Smooth muscle cell (in vitro differentiated cells): ENCODE measurements around the gene MYD88. TPM values are rescaled to one million over a fixed set of nuclear protein-coding genes. Genes with fewer than 3 reads are reported as not detected.

Experiments used
- DNase-seq: peaks from one replicate; lab custom pipeline; 2025; ENCODE audit not compliant: unreplicated experiment; lab: John Stamatoyannopoulos, UW
- H2AFZ ChIP-seq: fragments of 200-600 bp; sonication (generic); 2 replicates; pipeline ENCODE4 v1.6.0; 2016; ENCODE audit warnings: antibody characterized with exemption, low read depth, mild to moderate bottlenecking
- H3F3A ChIP-seq: fragments of 200-600 bp; sonication (generic); 2 replicates; pipeline ENCODE4 v1.6.0; 2017; ENCODE audit warnings: antibody characterized with exemption, low read depth
- H3K27ac ChIP-seq: fragments of 200-600 bp; sonication (generic); 2 replicates; pipeline ENCODE4 v1.5.1; 2016; ENCODE audit warnings: low read depth, mild to moderate bottlenecking
- H3K27me3 ChIP-seq: fragments of 200-600 bp; sonication (generic); 2 replicates; pipeline ENCODE4 v1.6.1; 2016; ENCODE audit warnings: low read depth, mild to moderate bottlenecking
- H3K36me3 ChIP-seq: fragments of 200-600 bp; sonication (generic); 2 replicates; pipeline ENCODE4 v1.5.1; 2016; ENCODE audit warnings: low read depth
- H3K4me1 ChIP-seq: fragments of 200-600 bp; sonication (generic); 2 replicates; pipeline ENCODE4 v1.5.1; 2016; ENCODE audit warnings: low read depth
- H3K4me2 ChIP-seq: fragments of 200-600 bp; sonication (generic); 2 replicates; pipeline ENCODE4 v1.6.0; 2016; ENCODE audit warnings: mild to moderate bottlenecking
- H3K4me3 ChIP-seq: fragments of 200-600 bp; sonication (generic); 2 replicates; pipeline ENCODE4 v1.5.1; 2016; ENCODE audit warnings: mild to moderate bottlenecking
- H3K79me2 ChIP-seq: fragments of 200-600 bp; sonication (generic); 2 replicates; pipeline ENCODE4 v1.6.0; 2016; ENCODE audit warnings: low read depth, mild to moderate bottlenecking
- H3K9ac ChIP-seq: fragments of 200-600 bp; sonication (generic); 2 replicates; pipeline ENCODE4 v1.6.0; 2016; ENCODE audit warnings: low read depth
- H3K9me3 ChIP-seq: fragments of 200-600 bp; sonication (generic); replicated peaks from 2 replicates; pipeline ENCODE4 v1.5.1; 2016; ENCODE audit warnings: low read depth
- H4K20me1 ChIP-seq: fragments of 200-600 bp; sonication (generic); 2 replicates; pipeline ENCODE4 v1.6.0; 2016; ENCODE audit warnings: low read depth
- WGBS: methylation state at CpG from one replicate; pipeline ENCODE4 v1.1.7; 2016; ENCODE audit warnings: low lambda C conversion rate; 5-methylcytosine and 5-hydroxymethylcytosine counted together
- polyA plus RNA-seq: library from polyadenylated mRNA; unstranded; fragments of >200 nt; fragmentation: Nextera tagmentation; extraction: Ambion mirVana; gene quantifications from 2 replicates; pipeline ENCODE4 v1.2.1, GENCODE V29; 2016
- total RNA-seq: library from RNA; depleted of rRNA; stranded (reverse); fragments of >200 nt; gene quantifications from 2 replicates; pipeline ENCODE4 v1.2.3, GENCODE V29; 2014
- TF ChIP-seq, protein P1 (sequence below): fragments of 200-600 bp; sonication (generic); IDR thresholded peaks from 2 replicates; pipeline ENCODE4 v1.5.1; 2017; ENCODE audit warnings: borderline replicate concordance, mild to moderate bottlenecking, antibody characterized with exemption; ENCODE audit not compliant: insufficient read depth, poor library complexity, severe bottlenecking

MYD88 gene
- total RNA-seq (8.2 and 14.1 TPM in 2 replicates), polyA plus RNA-seq (37.4 and 37.5 TPM in 2 replicates)

DNA sequence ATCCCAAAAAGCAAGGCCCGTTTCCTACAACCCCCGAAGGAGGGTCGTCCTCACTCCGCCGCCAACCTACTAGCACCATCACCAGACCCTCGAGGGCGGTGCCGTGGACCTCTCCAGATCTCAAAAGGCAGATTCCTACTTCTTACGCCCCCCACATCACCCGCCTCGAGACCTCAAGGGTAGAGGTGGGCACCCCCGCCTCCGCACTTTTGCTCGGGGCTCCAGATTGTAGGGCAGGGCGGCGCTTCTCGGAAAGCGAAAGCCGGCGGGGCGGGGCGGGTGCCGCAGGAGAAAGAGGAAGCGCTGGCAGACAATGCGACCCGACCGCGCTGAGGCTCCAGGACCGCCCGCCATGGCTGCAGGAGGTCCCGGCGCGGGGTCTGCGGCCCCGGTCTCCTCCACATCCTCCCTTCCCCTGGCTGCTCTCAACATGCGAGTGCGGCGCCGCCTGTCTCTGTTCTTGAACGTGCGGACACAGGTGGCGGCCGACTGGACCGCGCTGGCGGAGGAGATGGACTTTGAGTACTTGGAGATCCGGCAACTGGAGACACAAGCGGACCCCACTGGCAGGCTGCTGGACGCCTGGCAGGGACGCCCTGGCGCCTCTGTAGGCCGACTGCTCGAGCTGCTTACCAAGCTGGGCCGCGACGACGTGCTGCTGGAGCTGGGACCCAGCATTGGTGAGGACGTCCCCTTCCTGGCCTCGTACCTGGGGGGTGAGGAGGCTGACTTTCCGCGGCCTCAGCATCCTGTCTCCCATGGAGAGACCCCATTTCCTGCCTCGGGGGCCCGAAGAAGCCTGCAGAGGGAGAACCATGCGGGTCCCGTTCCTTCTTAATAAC is at the start of gene MYD88:
TSS of gene MYD88 (plus strand) at position 313 of the 842 bp plus-strand sequence. CDS start at position 353, 40 bp downstream.
- H3K27me3 ChIP-seq = no peaks in the 10 kb centered on the region
- peak within 1 kb of the TSS; percentile 77 for H3K9ac ChIP-seq
- DNase-seq = peak; percentile 66
- 3% methylated on average over 65 of the region's 65 CpGs for WGBS
- H3K36me3 ChIP-seq = no peaks in the 10 kb centered on the region
- peak within 1 kb of the TSS; percentile 88 for H3K4me2 ChIP-seq
- H4K20me1 ChIP-seq = peaks cover 25% of the 10 kb centered on the region
- peaks cover 27% of the 10 kb centered on the region for H3K4me1 ChIP-seq
- TF ChIP-seq, protein P1, sequence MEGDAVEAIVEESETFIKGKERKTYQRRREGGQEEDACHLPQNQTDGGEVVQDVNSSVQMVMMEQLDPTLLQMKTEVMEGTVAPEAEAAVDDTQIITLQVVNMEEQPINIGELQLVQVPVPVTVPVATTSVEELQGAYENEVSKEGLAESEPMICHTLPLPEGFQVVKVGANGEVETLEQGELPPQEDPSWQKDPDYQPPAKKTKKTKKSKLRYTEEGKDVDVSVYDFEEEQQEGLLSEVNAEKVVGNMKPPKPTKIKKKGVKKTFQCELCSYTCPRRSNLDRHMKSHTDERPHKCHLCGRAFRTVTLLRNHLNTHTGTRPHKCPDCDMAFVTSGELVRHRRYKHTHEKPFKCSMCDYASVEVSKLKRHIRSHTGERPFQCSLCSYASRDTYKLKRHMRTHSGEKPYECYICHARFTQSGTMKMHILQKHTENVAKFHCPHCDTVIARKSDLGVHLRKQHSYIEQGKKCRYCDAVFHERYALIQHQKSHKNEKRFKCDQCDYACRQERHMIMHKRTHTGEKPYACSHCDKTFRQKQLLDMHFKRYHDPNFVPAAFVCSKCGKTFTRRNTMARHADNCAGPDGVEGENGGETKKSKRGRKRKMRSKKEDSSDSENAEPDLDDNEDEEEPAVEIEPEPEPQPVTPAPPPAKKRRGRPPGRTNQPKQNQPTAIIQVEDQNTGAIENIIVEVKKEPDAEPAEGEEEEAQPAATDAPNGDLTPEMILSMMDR = no peak
- H2AFZ ChIP-seq = peak within 1 kb of the TSS; percentile 98
- peaks cover 36% of the 10 kb centered on the region for H3K79me2 ChIP-seq
- H3K4me3 ChIP-seq = peak within 1 kb of the TSS; percentile 80
- H3F3A ChIP-seq = peaks cover 4% of the 10 kb centered on the region
- no peaks in the 10 kb centered on the region for H3K9me3 ChIP-seq
- peak within 1 kb of the TSS; percentile 86 for H3K27ac ChIP-seq

DNA sequence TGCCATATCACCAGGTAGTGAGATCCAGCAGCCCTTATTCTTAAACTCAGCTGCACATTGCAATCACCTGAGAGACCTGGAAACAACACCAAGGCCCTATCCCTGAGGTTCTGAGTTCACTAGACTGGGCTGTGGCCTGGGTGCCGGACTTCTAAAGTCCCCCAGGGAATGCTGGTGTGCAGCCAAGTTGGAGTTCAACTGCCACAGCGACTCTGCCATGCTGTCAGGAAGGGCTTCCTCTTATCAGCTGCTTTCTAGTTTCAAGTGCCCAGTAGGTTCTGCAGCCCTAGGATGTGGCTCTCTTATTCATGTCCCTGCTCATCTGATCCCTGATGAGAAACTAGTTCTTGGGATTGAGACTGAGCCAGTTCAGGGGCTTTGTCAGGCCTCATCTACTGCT is 49.3 kb upstream of the MYD88 start:
- H3K9me3 ChIP-seq = no peaks in the 10 kb centered on the region
- no peaks in the 10 kb centered on the region for H3K79me2 ChIP-seq
- no peak overlapping the region for H3K4me2 ChIP-seq
- H3K4me3 ChIP-seq = no peak overlapping the region
- no peak overlapping the region for H2AFZ ChIP-seq
- H3K4me1 ChIP-seq = no peaks in the 10 kb centered on the region
- TF ChIP-seq, protein P1 = no peak
- H3K27ac ChIP-seq = no peak overlapping the region
- H3K36me3 ChIP-seq = no peaks in the 10 kb centered on the region
- peaks cover 10% of the 10 kb centered on the region for H3K27me3 ChIP-seq
- no peak for DNase-seq
- no peaks in the 10 kb centered on the region for H3F3A ChIP-seq
- WGBS = 86% methylated on average over 2 of the region's 2 CpGs
- no peak overlapping the region for H3K9ac ChIP-seq
- H4K20me1 ChIP-seq = no peaks in the 10 kb centered on the region

DNA sequence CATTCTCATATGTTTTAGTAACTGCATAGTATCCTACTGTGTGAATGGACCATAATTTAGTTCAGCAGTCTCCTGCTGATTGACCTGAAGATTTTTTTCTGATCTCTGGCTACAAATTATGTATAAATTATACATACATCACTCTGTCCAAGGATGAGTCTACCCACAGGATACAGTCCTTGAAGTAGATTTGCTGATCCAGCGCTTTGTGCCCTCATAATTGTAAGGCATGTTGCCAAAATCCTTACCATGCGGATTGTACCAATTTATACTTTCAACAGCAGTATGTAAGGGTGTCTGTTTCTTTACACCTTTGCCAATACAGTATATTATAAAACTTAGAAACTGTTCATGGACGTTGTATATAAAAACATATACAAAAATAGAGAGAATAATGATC is 48.0 kb upstream of the MYD88 start:
- Histone ChIP-seq H2AFZ (no peak overlapping the region), H3K9me3 (no peaks in the 10 kb centered on the region), H3K9ac (no peak overlapping the region), H3K4me3 (no peak overlapping the region), H3K36me3 (no peaks in the 10 kb centered on the region), H3F3A (no peaks in the 10 kb centered on the region), H4K20me1 (no peaks in the 10 kb centered on the region), H3K4me1 (no peaks in the 10 kb centered on the region), H3K27ac (no peak overlapping the region), H3K27me3 (peaks cover 10% of the 10 kb centered on the region), H3K79me2 (no peaks in the 10 kb centered on the region), H3K4me2 (no peak overlapping the region)
- TF ChIP-seq, protein P1 = no peak
- DNase-seq = no peak
- 91% methylated on average over 3 of the region's 3 CpGs for WGBS
